GM21717 (cell line): Measurements from ENCODE around the gene AKAP13.

ENCODE experiments used
- ATAC-seq: cut with Tn5 transposase; IDR thresholded peaks from one replicate; pipeline ENCODE4 v1.9.1; 2021; ENCODE audit warnings: mild to moderate bottlenecking, moderate library complexity; ENCODE audit not compliant: unreplicated experiment

AKAP13 gene

GRCh38 chr15:85722374-85723152, 342.2 kb downstream of the AKAP13 start:
- no peak for ATAC-seq

GRCh38 chr15:85723960-85724945, 343.9 kb downstream of the AKAP13 start:
- ATAC-seq: no peak

- ATAC-seq: no peak
These were observed 344.6 kb downstream of the AKAP13 start for GRCh38 chr15:85725019-85725418.

GRCh38 chr15:85725564-85725963, 345.2 kb downstream of the AKAP13 start:
- ATAC-seq: no peak

- no peak for ATAC-seq
These were observed 346.1 kb downstream of the AKAP13 start for GRCh38 chr15:85726454-85726853.

- no peak for ATAC-seq
These were observed 346.7 kb downstream of the AKAP13 start for GRCh38 chr15:85727068-85727467.

GRCh38 chr15:85730001-85730820, 349.8 kb downstream of the AKAP13 start:
- no peak for ATAC-seq

GRCh38 chr15:85733416-85733815, 353.0 kb downstream of the AKAP13 start:
- no peak for ATAC-seq

GRCh38 chr15:85737061-85737460, 356.7 kb downstream of the AKAP13 start:
- no peak for ATAC-seq

- no peak for ATAC-seq
These were observed 360.6 kb downstream of the AKAP13 start for GRCh38 chr15:85741021-85741421.

GRCh38 chr15:85741662-85742061, 361.3 kb downstream of the AKAP13 start:
- no peak for ATAC-seq

- no peak for ATAC-seq
These were observed 361.9 kb downstream of the AKAP13 start for GRCh38 chr15:85742186-85742821.

GRCh38 chr15:85743392-85744055, 363.1 kb downstream of the AKAP13 start:
- no peak for ATAC-seq

GRCh38 chr15:85744579-85744978, 364.2 kb downstream of the AKAP13 start:
- ATAC-seq: no peak

- ATAC-seq: no peak
These were observed 364.6 kb downstream of the AKAP13 start for GRCh38 chr15:85745023-85745422.

GRCh38 chr15:85745525-85746150, 365.2 kb downstream of the AKAP13 start:
- ATAC-seq: no peak

- no peak for ATAC-seq
These were observed 366.2 kb downstream of the AKAP13 start for GRCh38 chr15:85746641-85747040.

GRCh38 chr15:85748176-85748575, 367.8 kb downstream of the AKAP13 start:
- ATAC-seq: no peak

- no peak for ATAC-seq
These were observed 368.3 kb downstream of the AKAP13 start for GRCh38 chr15:85748729-85749128.
